Measurements from ENCODE around the gene PCLO. TPM values are rescaled to one million over a fixed set of nuclear protein-coding genes. Genes with fewer than 3 reads are reported as not detected.
"Not testable (repeated sequence)": the region's sequence is repeated elsewhere in the genome, so short reads cannot be mapped to it uniquely, and the experiment has no call there.

The PCLO gene
- total RNA-seq, 2 donors from 2014 or later, result 0.78 to 0.95 TPM

DNA sequence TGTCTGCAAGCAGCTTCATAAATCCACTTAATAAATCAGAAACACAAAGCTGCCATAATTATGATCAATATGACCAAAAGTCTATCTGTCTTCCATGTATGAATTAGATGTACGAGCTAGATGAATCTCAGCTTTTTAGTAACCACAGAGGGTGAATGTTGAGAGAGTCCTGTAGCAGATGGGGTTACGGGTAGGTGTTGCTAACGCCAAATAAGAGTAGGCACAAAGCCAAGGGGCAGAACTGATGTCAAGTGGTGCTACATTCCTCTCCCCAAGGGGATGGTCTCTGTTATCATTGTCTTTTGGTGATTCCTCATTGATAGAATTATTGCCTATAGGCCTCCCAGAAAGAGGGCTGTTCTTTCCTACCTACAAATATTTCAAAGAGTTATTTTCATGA, 257.8 kb downstream of the PCLO start:
- Histone ChIP-seq H3K4me1 (ENCODE audit: control insufficient read depth in 1 of 2, low read depth in 2 of 2) (no peaks in the 10 kb centered on the region), H3K9me3 (no peaks in the 10 kb centered on the region), H3K27me3 (replicated peaks; ENCODE audit: insufficient read depth) (no peaks in the 10 kb centered on the region), H3K27ac (no peak overlapping the region), H3K36me3 (no peaks in the 10 kb centered on the region), H3K4me3 (no peak overlapping the region)
- no peak for DNase-seq (ENCODE audit: low spot score)
- TF ChIP-seq, protein P1, sequence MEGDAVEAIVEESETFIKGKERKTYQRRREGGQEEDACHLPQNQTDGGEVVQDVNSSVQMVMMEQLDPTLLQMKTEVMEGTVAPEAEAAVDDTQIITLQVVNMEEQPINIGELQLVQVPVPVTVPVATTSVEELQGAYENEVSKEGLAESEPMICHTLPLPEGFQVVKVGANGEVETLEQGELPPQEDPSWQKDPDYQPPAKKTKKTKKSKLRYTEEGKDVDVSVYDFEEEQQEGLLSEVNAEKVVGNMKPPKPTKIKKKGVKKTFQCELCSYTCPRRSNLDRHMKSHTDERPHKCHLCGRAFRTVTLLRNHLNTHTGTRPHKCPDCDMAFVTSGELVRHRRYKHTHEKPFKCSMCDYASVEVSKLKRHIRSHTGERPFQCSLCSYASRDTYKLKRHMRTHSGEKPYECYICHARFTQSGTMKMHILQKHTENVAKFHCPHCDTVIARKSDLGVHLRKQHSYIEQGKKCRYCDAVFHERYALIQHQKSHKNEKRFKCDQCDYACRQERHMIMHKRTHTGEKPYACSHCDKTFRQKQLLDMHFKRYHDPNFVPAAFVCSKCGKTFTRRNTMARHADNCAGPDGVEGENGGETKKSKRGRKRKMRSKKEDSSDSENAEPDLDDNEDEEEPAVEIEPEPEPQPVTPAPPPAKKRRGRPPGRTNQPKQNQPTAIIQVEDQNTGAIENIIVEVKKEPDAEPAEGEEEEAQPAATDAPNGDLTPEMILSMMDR (IDR thresholded peaks at IDR 0.05), result no peak
- ATAC-seq (ENCODE audit: insufficient number of reproducible peaks, low FRiP score, low read depth), result no peak

DNA sequence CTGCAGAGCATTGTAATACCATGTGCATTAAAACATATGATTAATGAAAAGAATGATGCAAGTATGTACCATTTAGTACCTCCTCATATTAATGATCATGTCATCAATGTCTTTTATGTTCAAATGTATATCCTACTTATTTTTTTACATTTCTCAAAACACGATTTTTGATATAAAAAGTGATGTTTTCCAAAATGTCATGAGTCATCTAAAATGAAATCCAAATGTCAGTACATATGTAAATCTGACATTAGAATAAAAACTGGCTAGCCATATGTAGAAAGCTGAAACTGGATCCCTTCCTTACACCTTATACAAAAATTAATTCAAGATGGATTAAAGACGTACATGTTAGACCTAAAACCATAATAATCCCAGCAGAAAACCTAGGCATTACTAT, 261.6 kb downstream of the PCLO start:
- not testable (repeated sequence) for H3K27ac ChIP-seq; H3K27me3 ChIP-seq (replicated peaks; ENCODE audit: insufficient read depth); H3K36me3 ChIP-seq; H3K4me3 ChIP-seq; H3K9me3 ChIP-seq; ATAC-seq (ENCODE audit: insufficient number of reproducible peaks, low FRiP score, low read depth); H3K4me1 ChIP-seq (ENCODE audit: control insufficient read depth in 1 of 2, low read depth in 2 of 2); DNase-seq (ENCODE audit: low spot score)

DNA sequence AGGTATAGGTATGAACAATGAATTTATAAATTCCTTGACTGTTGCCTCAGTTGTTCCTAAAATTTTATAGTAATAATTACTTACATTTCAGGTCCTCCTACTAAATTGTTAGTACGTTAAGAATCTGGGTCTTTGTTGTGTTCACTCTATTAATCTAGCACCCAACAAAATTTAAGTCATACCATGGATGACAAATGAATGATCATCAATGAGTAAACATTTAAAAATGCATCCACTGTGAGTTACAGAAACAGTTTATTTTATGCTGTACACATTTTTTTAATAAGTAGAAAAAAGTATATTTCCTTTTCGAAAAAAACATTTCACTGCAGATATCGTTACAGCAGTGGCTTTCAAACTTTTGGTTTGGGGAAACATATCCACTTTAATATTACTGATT, 265.2 kb downstream of the PCLO start:
- Histone ChIP-seq H3K4me3 (no peak overlapping the region), H3K27me3 (replicated peaks; ENCODE audit: insufficient read depth) (no peaks in the 10 kb centered on the region), H3K4me1 (ENCODE audit: control insufficient read depth in 1 of 2, low read depth in 2 of 2) (no peaks in the 10 kb centered on the region), H3K36me3 (no peaks in the 10 kb centered on the region), H3K27ac (no peak overlapping the region), H3K9me3 (no peaks in the 10 kb centered on the region)
- TF ChIP-seq, protein P1 (IDR thresholded peaks at IDR 0.05), result no peak
- no peak for ATAC-seq (ENCODE audit: insufficient number of reproducible peaks, low FRiP score, low read depth)
- no peak for DNase-seq (ENCODE audit: low spot score)

DNA sequence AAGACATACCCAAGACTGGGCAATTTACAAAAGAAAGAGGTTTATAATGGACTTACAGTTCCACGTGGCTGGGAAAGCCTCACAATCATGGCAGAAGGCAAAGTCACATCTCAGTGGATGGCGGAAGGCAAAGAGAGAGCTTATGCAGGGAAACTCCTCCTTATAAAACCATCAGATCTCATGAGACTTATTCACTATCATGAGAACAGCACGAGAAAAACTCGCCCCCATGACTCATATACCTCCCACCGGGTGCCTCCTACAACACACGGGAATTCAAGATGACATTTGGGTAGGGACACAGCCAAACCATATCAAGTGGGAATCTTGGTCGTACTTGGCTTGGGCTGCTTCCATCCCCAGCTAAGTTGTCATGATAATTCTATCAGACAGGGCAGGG, 268.3 kb downstream of the PCLO start:
- H3K4me1 ChIP-seq (ENCODE audit: control insufficient read depth in 1 of 2, low read depth in 2 of 2); H3K27ac ChIP-seq; H3K9me3 ChIP-seq; H3K4me3 ChIP-seq; DNase-seq (ENCODE audit: low spot score); H3K36me3 ChIP-seq; H3K27me3 ChIP-seq (replicated peaks; ENCODE audit: insufficient read depth); ATAC-seq (ENCODE audit: insufficient number of reproducible peaks, low FRiP score, low read depth): not testable (repeated sequence)

DNA sequence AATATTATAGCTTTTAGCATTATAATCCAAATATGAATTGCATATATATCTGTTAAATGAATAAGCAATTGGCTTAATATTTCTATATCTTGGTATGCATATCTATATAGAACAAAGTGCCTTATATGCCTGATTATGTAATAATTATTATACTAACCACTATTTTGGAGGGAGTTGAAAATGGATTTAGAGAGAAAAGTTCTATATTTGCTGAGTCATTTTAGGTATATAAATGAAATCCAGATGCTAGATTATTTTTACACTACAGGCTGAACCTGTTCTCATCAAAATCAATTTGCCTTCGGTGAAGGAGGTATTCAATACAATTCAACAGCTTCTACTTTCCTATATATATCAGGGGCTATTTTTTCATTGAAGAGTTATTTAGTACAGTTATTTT, 276.4 kb downstream of the PCLO start:
- ATAC-seq (ENCODE audit: insufficient number of reproducible peaks, low FRiP score, low read depth) (no peak), DNase-seq (ENCODE audit: low spot score) (no peak)
- no peak overlapping the region for H3K4me3 ChIP-seq
- no peaks in the 10 kb centered on the region for H3K9me3 ChIP-seq
- H3K4me1 ChIP-seq (ENCODE audit: control insufficient read depth in 1 of 2, low read depth in 2 of 2), result no peaks in the 10 kb centered on the region
- no peaks in the 10 kb centered on the region for H3K36me3 ChIP-seq
- no peaks in the 10 kb centered on the region for H3K27me3 ChIP-seq (replicated peaks; ENCODE audit: insufficient read depth)
- TF ChIP-seq, protein P1 (IDR thresholded peaks at IDR 0.05), result no peak
- no peak overlapping the region for H3K27ac ChIP-seq

DNA sequence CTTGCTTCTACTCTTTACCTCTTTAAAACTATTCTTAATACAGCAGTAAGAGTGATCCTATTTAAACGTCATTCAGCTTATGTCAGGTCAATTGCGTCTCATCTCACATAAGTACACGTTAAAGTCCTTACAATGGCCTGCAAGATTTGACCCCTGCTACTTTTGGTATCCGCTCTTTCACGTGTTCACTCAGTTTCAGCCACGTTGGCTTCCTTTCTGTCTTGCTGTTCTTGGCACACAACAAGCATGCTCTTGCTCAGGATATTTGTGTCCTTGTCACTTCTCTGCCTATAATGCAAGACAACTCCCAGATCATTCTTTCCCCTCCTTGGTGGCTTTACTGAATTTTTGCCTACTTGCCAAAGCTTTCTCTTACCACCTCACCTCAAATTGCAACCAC, 296.8 kb downstream of the PCLO start:
- Histone ChIP-seq H3K4me3 (no peak overlapping the region), H3K4me1 (ENCODE audit: control insufficient read depth in 1 of 2, low read depth in 2 of 2) (no peaks in the 10 kb centered on the region), H3K27ac (no peak overlapping the region), H3K36me3 (no peaks in the 10 kb centered on the region), H3K27me3 (replicated peaks; ENCODE audit: insufficient read depth) (no peaks in the 10 kb centered on the region), H3K9me3 (no peaks in the 10 kb centered on the region)
- DNase-seq (ENCODE audit: low spot score) (no peak), ATAC-seq (ENCODE audit: insufficient number of reproducible peaks, low FRiP score, low read depth) (no peak)
- TF ChIP-seq, protein P1 (IDR thresholded peaks at IDR 0.05), result no peak

Data from thoracic aorta (tissue), 2 donors.